HUES48 (cell line): ENCODE data around the gene CDK5RAP1.

Experiments
- H3K27ac ChIP-seq: one replicate; pipeline ENCODE4 v1.7.0; 2013; ENCODE audit warnings: low read depth, low read length, inconsistent platforms
- H3K27me3 ChIP-seq: 2 replicates; pipeline ENCODE4 v1.6.1; 2013; ENCODE audit warnings: mild to moderate bottlenecking, low read length; ENCODE audit not compliant: control insufficient read depth, insufficient read depth
- H3K36me3 ChIP-seq: 2 replicates; pipeline ENCODE4 v1.6.1; 2013; ENCODE audit warnings: low read length; ENCODE audit not compliant: control insufficient read depth, insufficient read depth
- H3K4me1 ChIP-seq: 2 replicates; pipeline ENCODE4 v1.6.1; 2013; ENCODE audit warnings: mild to moderate bottlenecking, low read length; ENCODE audit not compliant: control insufficient read depth, insufficient read depth
- H3K4me3 ChIP-seq: 2 replicates; pipeline ENCODE4 v1.5.1; 2013; ENCODE audit warnings: mild to moderate bottlenecking, low read depth, low read length
- H3K9ac ChIP-seq: 2 replicates; pipeline ENCODE4 v1.6.1; 2013; ENCODE audit warnings: mild to moderate bottlenecking, low read depth, low read length, moderate library complexity
- H3K9me3 ChIP-seq: 2 replicates; pipeline ENCODE4 v1.6.1; 2013; ENCODE audit warnings: low read length; ENCODE audit not compliant: control insufficient read depth, insufficient read depth

The CDK5RAP1 gene

DNA sequence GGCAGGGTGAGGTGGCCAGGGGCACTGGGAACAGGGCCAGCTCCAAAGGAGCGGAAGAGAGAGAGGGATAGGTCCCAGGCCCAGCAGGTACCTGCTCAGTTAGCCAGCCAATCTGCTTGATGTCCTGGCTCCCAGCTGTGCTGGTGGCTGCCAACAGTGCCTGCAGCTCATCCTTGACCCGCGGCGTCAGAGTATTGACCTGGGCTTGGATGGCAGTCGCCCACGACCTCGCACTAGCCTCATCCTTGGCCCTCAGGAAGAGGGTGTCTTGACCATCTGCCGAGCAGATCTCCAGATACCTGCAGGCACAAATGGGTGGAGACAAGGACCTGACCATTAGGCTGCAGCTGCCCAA is 11.1 kb upstream of the CDK5RAP1 start:
- Histone ChIP-seq H3K27ac (no peak overlapping the region), H3K36me3 (0 out of 2 replicates have a peak, but pooled peaks cover 3% of the 10 kb centered on the region), H3K4me1 (no peaks in the 10 kb centered on the region), H3K9me3 (no peaks in the 10 kb centered on the region), H3K27me3 (no peaks in the 10 kb centered on the region), H3K4me3 (no peak overlapping the region), H3K9ac (no peak overlapping the region)

DNA sequence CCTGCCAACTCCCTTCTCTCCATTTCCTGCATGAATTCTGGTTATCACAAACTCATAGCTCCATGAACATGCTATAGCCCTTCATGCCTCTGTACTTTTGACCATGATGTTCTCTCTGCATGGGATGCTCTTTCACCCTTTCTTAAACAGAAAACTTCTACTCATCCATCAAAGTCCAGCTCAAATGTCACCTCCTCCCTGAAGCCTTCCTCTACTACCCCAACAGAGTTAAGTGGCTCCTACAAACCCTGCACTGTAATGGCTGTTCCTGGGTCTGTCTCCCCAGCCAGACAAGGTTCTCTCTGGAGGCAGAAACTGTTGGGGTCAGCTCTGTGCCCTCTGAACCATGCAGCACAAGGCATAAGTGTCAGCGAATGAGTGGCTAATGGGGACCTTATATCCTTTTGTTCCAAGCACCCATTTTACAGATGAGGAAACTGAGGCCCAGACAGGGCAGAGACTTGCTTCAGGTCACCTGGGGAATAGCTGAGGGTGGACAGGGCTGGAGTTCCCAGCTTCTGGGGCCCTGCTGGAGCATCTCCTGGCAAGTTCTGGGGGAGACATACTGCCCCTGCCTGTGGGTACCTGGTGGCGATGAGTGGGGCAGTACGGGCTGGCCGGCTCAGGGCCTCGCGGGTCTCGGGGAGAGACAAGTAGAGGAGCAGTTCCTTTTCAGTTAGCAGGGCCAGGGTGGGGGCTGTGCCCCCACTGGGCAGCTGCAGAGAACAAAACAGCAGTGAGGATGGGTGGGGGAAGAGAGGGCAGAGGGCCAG is 10.6 kb upstream of the CDK5RAP1 start:
- H3K36me3 ChIP-seq = 0 out of 2 replicates have a peak, but pooled peaks cover 3% of the 10 kb centered on the region
- no peak overlapping the region for H3K27ac ChIP-seq
- no peak overlapping the region for H3K9ac ChIP-seq
- H3K4me3 ChIP-seq = no peak overlapping the region
- H3K27me3 ChIP-seq = no peaks in the 10 kb centered on the region
- no peaks in the 10 kb centered on the region for H3K4me1 ChIP-seq
- no peaks in the 10 kb centered on the region for H3K9me3 ChIP-seq

DNA sequence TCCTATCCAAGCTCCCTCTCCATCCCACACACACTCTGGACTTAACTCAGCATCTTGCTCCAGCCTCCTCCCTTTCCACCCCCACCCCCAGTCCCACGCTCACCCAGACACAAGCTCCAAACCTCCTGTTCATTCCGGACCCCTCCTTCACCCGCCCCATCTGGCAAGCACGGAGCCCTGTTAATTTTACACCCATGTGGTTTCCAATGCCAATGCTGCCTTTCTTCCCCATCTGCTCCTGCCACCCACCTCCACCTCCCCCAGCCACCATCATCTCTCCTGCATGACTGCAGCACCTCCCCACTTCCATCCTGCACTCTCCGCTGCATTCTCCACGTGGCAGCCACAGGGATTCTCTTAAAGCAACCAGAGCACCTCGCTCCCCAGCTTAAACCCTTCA is 9.9 kb upstream of the CDK5RAP1 start:
- Histone ChIP-seq H3K9ac (no peak overlapping the region), H3K4me1 (no peaks in the 10 kb centered on the region), H3K27me3 (no peaks in the 10 kb centered on the region), H3K27ac (no peak overlapping the region), H3K4me3 (no peak overlapping the region), H3K36me3 (0 out of 2 replicates have a peak, but pooled peaks cover 3% of the 10 kb centered on the region), H3K9me3 (no peaks in the 10 kb centered on the region)

DNA sequence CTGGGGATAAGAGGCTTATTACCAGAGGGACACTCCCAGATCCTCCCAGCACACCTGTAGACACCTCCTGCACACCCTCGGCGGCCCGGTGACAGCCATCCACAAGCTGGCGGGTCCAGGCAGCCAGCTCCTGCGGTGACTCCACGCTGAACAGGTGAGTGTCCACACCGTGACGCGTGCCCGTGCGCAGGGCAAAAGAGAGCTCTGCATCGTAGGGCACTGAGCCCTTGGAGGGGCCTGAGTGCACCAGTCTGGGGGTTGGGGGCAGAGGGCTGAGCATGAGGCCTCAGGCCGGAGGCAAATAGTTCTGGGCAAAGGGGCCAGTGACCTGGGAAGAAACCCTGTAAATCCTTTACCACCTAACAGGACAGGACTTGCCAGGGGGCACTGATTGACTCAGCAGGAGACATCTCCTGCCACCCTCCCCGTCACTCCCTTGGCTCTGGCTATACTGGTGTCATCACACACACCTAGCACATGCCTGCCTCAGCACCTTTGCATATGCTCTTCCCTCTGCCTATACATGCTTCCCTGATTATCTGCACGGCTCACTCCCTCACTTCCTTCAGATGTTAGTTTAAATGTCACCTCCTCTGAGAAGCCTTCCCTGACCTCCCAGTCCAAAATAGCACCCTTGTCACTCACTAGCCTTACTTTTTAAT is 8.9 kb upstream of the CDK5RAP1 start:
- no peaks in the 10 kb centered on the region for H3K27me3 ChIP-seq
- H3K4me1 ChIP-seq = no peaks in the 10 kb centered on the region
- 0 out of 2 replicates have a peak, but pooled peaks cover 3% of the 10 kb centered on the region for H3K36me3 ChIP-seq
- H3K9me3 ChIP-seq = no peaks in the 10 kb centered on the region
- H3K4me3 ChIP-seq = no peak overlapping the region
- no peak overlapping the region for H3K9ac ChIP-seq
- no peak overlapping the region for H3K27ac ChIP-seq

DNA sequence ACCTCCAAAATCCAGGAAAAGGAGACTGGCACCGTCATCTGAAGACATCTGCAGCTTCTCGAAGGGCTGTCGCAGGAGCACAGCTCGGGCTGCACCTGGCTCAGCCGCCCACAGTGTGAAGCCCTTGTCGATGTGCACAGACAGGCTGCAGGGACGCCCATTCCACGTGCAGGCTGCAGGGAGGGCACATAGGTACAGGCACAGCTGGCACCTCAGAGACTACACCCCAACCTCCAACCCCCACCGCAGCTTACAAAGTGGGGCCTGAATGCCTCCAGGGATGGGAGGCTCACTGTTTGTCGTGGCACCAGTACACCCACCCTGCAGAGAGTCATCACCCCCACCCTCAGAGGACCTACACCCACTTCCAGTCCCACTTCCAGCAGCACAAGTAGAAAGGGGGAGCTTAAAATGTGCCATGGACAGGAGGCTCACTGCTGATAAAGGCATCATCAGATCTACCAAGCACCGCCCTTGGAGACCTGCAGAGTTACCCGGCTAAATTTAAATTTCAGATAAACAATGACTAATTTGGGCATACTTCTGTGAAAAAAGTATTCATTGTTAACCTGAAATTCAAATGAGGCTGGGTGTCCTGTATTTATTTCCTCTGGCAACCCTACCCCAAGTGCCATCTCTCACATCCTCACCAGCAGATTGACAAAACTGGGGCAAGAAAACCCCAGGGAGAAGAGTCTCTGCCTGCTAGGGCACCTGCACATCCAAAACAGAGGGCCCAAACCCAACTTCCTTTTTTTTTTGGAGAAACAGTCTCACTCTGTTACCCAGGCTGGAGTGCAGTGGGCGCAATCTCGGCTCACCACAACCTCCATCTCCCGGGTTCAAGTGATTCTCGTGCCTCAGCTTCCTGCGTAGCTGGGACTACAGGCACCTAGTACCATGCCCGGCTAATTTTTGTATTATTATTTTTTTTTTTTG is 7.7 kb upstream of the CDK5RAP1 start:
- Histone ChIP-seq H3K9me3 (no peaks in the 10 kb centered on the region), H3K36me3 (0 out of 2 replicates have a peak, but pooled peaks cover 3% of the 10 kb centered on the region), H3K9ac (no peak overlapping the region), H3K27me3 (no peaks in the 10 kb centered on the region), H3K27ac (no peak overlapping the region), H3K4me3 (no peak overlapping the region), H3K4me1 (no peaks in the 10 kb centered on the region)

DNA sequence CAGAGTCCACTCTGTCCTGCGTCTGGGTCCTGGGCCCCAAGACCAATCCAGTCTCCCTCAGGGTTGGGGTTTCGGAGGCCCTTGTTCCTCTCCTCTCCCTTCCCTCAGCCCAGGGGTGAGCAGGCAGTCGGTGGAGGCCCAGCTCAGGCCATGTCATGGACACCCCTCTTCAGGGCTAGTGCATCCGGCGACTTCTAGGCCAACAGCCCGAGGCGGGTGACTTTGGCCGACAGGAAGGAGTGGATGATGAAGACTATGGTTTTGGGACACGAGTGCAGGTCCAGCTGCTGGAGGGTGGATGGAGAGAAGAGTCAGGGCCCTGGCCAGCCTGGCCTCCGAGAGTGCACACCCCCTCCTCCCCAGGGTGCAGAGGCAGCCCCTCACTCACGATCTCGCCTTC is 7.0 kb upstream of the CDK5RAP1 start:
- Histone ChIP-seq H3K27ac (no peak overlapping the region), H3K36me3 (0 out of 2 replicates have a peak, but pooled peaks cover 3% of the 10 kb centered on the region), H3K27me3 (no peaks in the 10 kb centered on the region), H3K9me3 (no peaks in the 10 kb centered on the region), H3K4me1 (no peaks in the 10 kb centered on the region), H3K9ac (no peak overlapping the region), H3K4me3 (no peak overlapping the region)

DNA sequence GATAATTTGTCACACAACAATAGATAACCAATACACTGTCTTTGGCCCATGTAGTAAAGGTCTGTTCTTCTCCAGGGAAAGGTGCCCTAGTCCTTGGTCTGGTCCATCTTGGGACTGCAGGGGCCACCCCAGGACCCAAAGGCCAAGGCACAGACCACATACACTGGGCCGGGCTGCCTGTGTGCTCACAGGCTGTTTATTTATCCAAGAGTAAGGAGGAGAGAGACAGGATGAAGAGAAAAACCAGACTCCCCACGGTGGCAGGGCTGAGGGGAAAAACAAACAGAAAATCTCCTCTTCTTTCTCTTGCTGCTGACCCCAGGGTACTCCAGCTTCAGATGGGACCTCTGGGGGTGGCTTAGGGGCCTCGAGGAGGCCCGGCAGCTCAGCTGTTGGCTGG is 6.5 kb upstream of the CDK5RAP1 start:
- Histone ChIP-seq H3K9me3 (no peaks in the 10 kb centered on the region), H3K36me3 (0 out of 2 replicates have a peak, but pooled peaks cover 3% of the 10 kb centered on the region), H3K27me3 (no peaks in the 10 kb centered on the region), H3K9ac (no peak overlapping the region), H3K4me1 (no peaks in the 10 kb centered on the region), H3K4me3 (no peak overlapping the region), H3K27ac (no peak overlapping the region)

DNA sequence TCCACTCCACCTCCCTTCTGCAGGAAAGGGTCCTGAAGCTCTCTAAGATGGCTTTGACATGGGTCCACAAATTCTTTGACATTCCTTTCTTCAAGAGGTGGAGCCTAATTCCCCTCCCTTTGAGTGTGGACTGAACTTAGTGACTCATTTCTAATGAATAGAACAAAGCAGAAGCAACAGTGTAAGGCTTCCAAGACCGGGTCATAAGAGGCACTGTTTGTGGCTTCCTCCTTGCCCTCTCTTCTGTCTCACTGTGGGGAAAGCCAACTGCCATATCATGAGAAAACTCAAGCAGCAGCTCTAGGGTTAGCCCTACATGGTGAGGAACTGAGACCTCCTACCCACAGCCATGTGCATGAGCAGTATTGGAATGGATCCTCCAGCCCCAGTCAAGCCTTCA is 5.9 kb upstream of the CDK5RAP1 start:
- no peaks in the 10 kb centered on the region for H3K4me1 ChIP-seq
- H3K4me3 ChIP-seq = no peak overlapping the region
- H3K36me3 ChIP-seq = 0 out of 2 replicates have a peak, but pooled peaks cover 3% of the 10 kb centered on the region

DNA sequence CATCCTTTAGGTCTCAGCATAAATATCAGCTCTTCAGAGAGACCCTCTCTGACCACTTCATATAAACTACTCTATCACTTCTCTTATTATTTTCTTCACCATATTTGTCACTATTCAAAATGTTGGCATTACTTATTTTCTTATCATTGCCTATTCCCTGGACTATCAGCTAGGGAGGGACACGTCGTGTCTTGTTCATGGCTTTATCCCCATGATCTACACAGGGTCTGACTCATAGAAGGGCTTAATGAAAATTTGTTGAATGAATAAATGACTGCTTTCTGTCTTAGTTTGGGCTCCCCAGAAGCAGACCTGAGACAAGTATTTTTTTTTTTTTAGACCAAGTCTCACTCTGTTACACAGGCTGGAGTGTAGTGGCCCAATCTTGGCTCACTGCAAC is 3.0 kb upstream of the CDK5RAP1 start:
- H3K4me1 ChIP-seq = peaks cover 5% of the 10 kb centered on the region; the same call in 1 of the 2 replicates

More for the DNA sequence above, 5.9 kb upstream of the CDK5RAP1 start:
- Histone ChIP-seq H3K9me3 (no peaks in the 10 kb centered on the region), H3K27ac (no peak overlapping the region), H3K27me3 (no peaks in the 10 kb centered on the region), H3K9ac (no peak overlapping the region)

DNA sequence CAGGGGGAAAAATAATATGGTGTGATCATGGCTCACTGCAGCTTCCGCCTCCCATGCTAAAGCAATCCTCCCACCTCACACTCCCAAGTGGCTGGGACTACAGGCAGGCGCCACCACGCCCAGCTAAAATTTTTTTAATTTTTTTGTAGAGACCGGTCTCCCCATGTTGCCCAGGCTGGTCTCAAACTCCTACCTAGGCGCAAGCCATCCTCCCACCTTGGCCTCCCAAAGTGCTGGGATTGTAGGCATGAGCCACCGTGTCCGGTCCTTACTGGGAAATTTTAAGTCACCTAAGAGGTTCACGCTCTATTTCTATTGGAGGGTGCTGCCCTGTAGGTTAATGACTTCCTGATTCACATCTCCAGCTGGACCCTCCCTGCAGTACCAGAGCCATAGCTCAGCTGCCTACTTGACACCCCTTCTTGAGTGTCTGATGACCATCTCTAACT is 626 bp upstream of the CDK5RAP1 start:
- peak overlapping the region; percentile 71; the same call in 1 of the 2 replicates for H3K9ac ChIP-seq
- H3K36me3 ChIP-seq = peaks cover under 1% of the 10 kb centered on the region; the same call in 1 of the 2 replicates
- H3K27ac ChIP-seq = no peak overlapping the region
- no peaks in the 10 kb centered on the region for H3K27me3 ChIP-seq
- H3K4me3 ChIP-seq = peak overlapping the region; percentile 90
- no peaks in the 10 kb centered on the region for H3K9me3 ChIP-seq
- H3K4me1 ChIP-seq = peaks cover 5% of the 10 kb centered on the region; the same call in 1 of the 2 replicates

More for the DNA sequence above, 3.0 kb upstream of the CDK5RAP1 start:
- Histone ChIP-seq H3K9ac (no peak overlapping the region), H3K27ac (no peak overlapping the region), H3K27me3 (no peaks in the 10 kb centered on the region), H3K9me3 (no peaks in the 10 kb centered on the region), H3K4me3 (no peak overlapping the region), H3K36me3 (no peaks in the 10 kb centered on the region)
